ENCODE data around the gene CPEB4. TPM values are rescaled to one million over a fixed set of nuclear protein-coding genes. Genes with fewer than 3 reads are reported as not detected.

The CPEB4 gene
- total and polyA plus RNA-seq, 2 donors (not counting 3 experiments of a cell fraction or from before 2014, with no cell fraction given), result 11.3 to 16.4 TPM

- dilution Hi-C loops (cut with MboI; ENCODE audit: extremely low pct_ligation_motif_present, low sequenced_read_pairs), result no loop called here
- no peak overlapping the region for H3K27ac ChIP-seq (ENCODE audit: insufficient read depth, low read depth, low read length)
- no peaks in the 10 kb centered on the region for H3K9me3 ChIP-seq (replicated peaks; ENCODE audit: control insufficient read depth, insufficient read depth, low read length)
- intact Hi-C loops (cut with micrococcal nuclease), result no loop called here
- no peak for TF ChIP-seq EZH2 (IDR thresholded peaks at IDR 0.05; ENCODE audit: borderline replicate concordance, low read depth, low read length, severe bottlenecking)
- no peak for TF ChIP-seq MAX (IDR thresholded peaks at IDR 0.05; ENCODE audit: insufficient read depth, insufficient read length)
- TF ChIP-seq CTCF (IDR thresholded peaks at IDR 0.05; ENCODE audit: extremely low read depth in 1 of 2, insufficient read depth in 1 of 2, low read depth in 1 of 2, low read length in 2 of 2), result no peak
- no peak for TF ChIP-seq POLR2A (IDR thresholded peaks at IDR 0.05; ENCODE audit: low read depth, low read length)
- no peak for TF ChIP-seq JUN (IDR thresholded peaks at IDR 0.05; ENCODE audit: borderline replicate concordance, insufficient read depth, insufficient read length, low read depth)
- TF ChIP-seq MYC (IDR thresholded peaks at IDR 0.05; ENCODE audit: low read depth, low read length), result no peak
- TF ChIP-seq FOS (IDR thresholded peaks at IDR 0.05; ENCODE audit: borderline replicate concordance, insufficient read depth, low read length), result no peak
- TF ChIP-seq GATA2 (IDR thresholded peaks at IDR 0.05; ENCODE audit: insufficient read depth, insufficient read length, low read depth, low read length), result no peak
- TF ChIP-seq POLR2AphosphoS5 (IDR thresholded peaks at IDR 0.05; ENCODE audit: insufficient read depth, low read depth, low read length), result no peak
- no peak for DNase-seq (ENCODE audit: low read depth, low spot score)
- H3K4me1 ChIP-seq (ENCODE audit: control insufficient read depth, extremely low read depth, insufficient read depth, low read length), result no peaks in the 10 kb centered on the region
- POLR2A ChIA-PET, result no interaction called here
- no peaks in the 10 kb centered on the region for H3K9me1 ChIP-seq (replicated peaks; ENCODE audit: control insufficient read depth, extremely low read depth, insufficient read depth, low read length)
- no peak overlapping the region for H2AFZ ChIP-seq (ENCODE audit: low read depth, low read length)
- no peak overlapping the region for H3K9ac ChIP-seq (replicated peaks; ENCODE audit: extremely low read depth, insufficient read depth, low read length)
- no peaks in the 10 kb centered on the region for H3K79me2 ChIP-seq (ENCODE audit: control insufficient read depth, insufficient read depth, low read length)
- no peak overlapping the region for H3K4me2 ChIP-seq (ENCODE audit: insufficient read depth, low read length)
- no peaks in the 10 kb centered on the region for H3K36me3 ChIP-seq (ENCODE audit: control insufficient read depth in 2 of 2, extremely low read depth in 1 of 2, insufficient read depth in 2 of 2, low read length in 2 of 2)
- H3K27me3 ChIP-seq (ENCODE audit: control insufficient read depth in 2 of 2, insufficient read depth in 2 of 2, low read length in 2 of 2), result no peaks in the 10 kb centered on the region
- no peak overlapping the region for H3K4me3 ChIP-seq (replicated peaks in 1 of 3; ENCODE audit: insufficient read depth in 1 of 3, low read depth in 1 of 3, low read length in 3 of 3)
- CTCF ChIA-PET, result interaction anchor here (0.6 to 1.3 kb wide), 4 partner anchors 11 to 153 kb away, joined by 3 read pairs; no protein-coding TSS in a partner anchor
- no TSS peak for BruUV-seq (replicated peaks)
- no peaks in the 10 kb centered on the region for H4K20me1 ChIP-seq (replicated peaks; ENCODE audit: control insufficient read depth, extremely low read depth, insufficient read depth, low read length)
- FAIRE-seq, result no peak
Observed at GRCh38 chr5:173839117-173839713, 48.9 kb upstream of the CPEB4 start.

All from endothelial cell of umbilical vein (primary cell).